HG03064 (cell line): Measurements from ENCODE around the gene TOP2A.
"Not testable (repeated sequence)": the region's sequence is repeated elsewhere in the genome, so short reads cannot be mapped to it uniquely, and the experiment has no call there.

Experiments
- ATAC-seq: cut with Tn5 transposase; IDR thresholded peaks from one replicate; pipeline ENCODE4 v1.9.1; 2021; ENCODE audit warnings: low read depth; ENCODE audit not compliant: unreplicated experiment

Gene TOP2A

GRCh38 chr17:40399185-40399584 lies 18.5 kb downstream of the TOP2A start:
- no peak for ATAC-seq

GRCh38 chr17:40386555-40386954 lies 31.1 kb downstream of the TOP2A start:
- ATAC-seq = not testable (repeated sequence)

GRCh38 chr17:40382251-40382650 lies 35.4 kb downstream of the TOP2A start:
- ATAC-seq = no peak

- ATAC-seq = no peak
These were observed 38.7 kb downstream of the TOP2A start for GRCh38 chr17:40378966-40379365.

- no peak for ATAC-seq
These were observed 39.9 kb downstream of the TOP2A start for GRCh38 chr17:40377832-40378231.

- not testable (repeated sequence) for ATAC-seq
These were observed 41.2 kb downstream of the TOP2A start for GRCh38 chr17:40376541-40376940.

- not testable (repeated sequence) for ATAC-seq
These were observed 41.9 kb downstream of the TOP2A start for GRCh38 chr17:40375786-40376185.

GRCh38 chr17:40374821-40375498 lies 42.7 kb downstream of the TOP2A start:
- ATAC-seq = no peak

- ATAC-seq = no peak
These were observed 43.7 kb downstream of the TOP2A start for GRCh38 chr17:40373999-40374398.

GRCh38 chr17:40373324-40373723 lies 44.4 kb downstream of the TOP2A start:
- no peak for ATAC-seq

GRCh38 chr17:40372644-40373043 lies 45.1 kb downstream of the TOP2A start:
- not testable (repeated sequence) for ATAC-seq

GRCh38 chr17:40372031-40372430 lies 45.7 kb downstream of the TOP2A start:
- no peak for ATAC-seq

GRCh38 chr17:40371261-40371929 lies 46.3 kb downstream of the TOP2A start:
- no peak for ATAC-seq

- no peak for ATAC-seq
These were observed 47.8 kb downstream of the TOP2A start for GRCh38 chr17:40369923-40370322.

GRCh38 chr17:40367728-40368127 lies 50.0 kb downstream of the TOP2A start:
- not testable (repeated sequence) for ATAC-seq

- no peak for ATAC-seq
These were observed 50.7 kb downstream of the TOP2A start for GRCh38 chr17:40366861-40367518.

- ATAC-seq = no peak
These were observed 51.4 kb downstream of the TOP2A start for GRCh38 chr17:40366076-40366860.

GRCh38 chr17:40364906-40365305 lies 52.8 kb downstream of the TOP2A start:
- ATAC-seq = no peak

- ATAC-seq = no peak
These were observed 53.4 kb downstream of the TOP2A start, which contains the start of gene GJD3 for GRCh38 chr17:40364121-40364861. GJD3 (minus strand) TSS chr17:40364737; CDS start chr17:40363815, 922 bp downstream.
